Uterus (tissue), 4 donors: Measurements from ENCODE around the gene CDCA3. TPM values are rescaled to one million over a fixed set of nuclear protein-coding genes. Genes with fewer than 3 reads are reported as not detected.

Experiments
- DNase-seq, 2 donors: peaks; one replicate each; pipeline ENCODE4 v3.0.0-alpha.2; 2019 to 2020
- H3K27ac ChIP-seq, 2 donors: fragments of 200-600 bp; sonication (generic); 1 replicate in 1 of 2; 2 replicates in 1 of 2; pipeline ENCODE4 v1.5.1; 2016 to 2018
- H3K27me3 ChIP-seq, 2 donors: fragments of 200-600 bp; sonication (generic); one replicate each; pipeline ENCODE4 v1.5.1; 2018 to 2019; ENCODE audit warnings: control low read depth in 1 of 2
- H3K36me3 ChIP-seq, 2 donors: fragments of 200-600 bp; sonication (generic); one replicate each; pipeline ENCODE4 v1.5.1; 2019; ENCODE audit warnings: control low read depth in 1 of 2
- H3K4me1 ChIP-seq, 2 donors: fragments of 200-600 bp; sonication (generic); one replicate each; pipeline ENCODE4 v1.5.1; 2018 to 2019; ENCODE audit warnings: control low read depth in 1 of 2
- H3K4me3 ChIP-seq, 2 donors: fragments of 200-600 bp; sonication (generic); 1 replicate in 1 of 2; 2 replicates in 1 of 2; pipeline ENCODE4 v1.5.1; 2018 to 2019; ENCODE audit warnings: mild to moderate bottlenecking in 1 of 2
- H3K9me3 ChIP-seq, 2 donors: fragments of 200-600 bp; sonication (generic); one replicate each; pipeline ENCODE4 v1.5.1; 2019; ENCODE audit warnings: control low read depth in 1 of 2
- CTCF ChIP-seq, 4 experiments: fragments of 200-600 bp in 2 of 4; fragments of 450-650 bp in 2 of 4; sonication (generic) in 2 of 4; IDR thresholded peaks; one replicate each; pipeline ENCODE4 v1.5.1; 2016 to 2019; ENCODE audit warnings: antibody characterized with exemption in 4 of 4, mild to moderate bottlenecking in 2 of 4, moderate library complexity in 1 of 4
- POLR2A ChIP-seq, 2 donors: fragments of 450-650 bp; IDR thresholded peaks; one replicate each; pipeline ENCODE4 v1.6.1; 2016; ENCODE audit warnings: antibody characterized with exemption in 2 of 2, mild to moderate bottlenecking in 1 of 2, moderate library complexity in 1 of 2
- intact Hi-C: fragments of 100-400 bp; cut with DNase I; formaldehyde crosslinking; loops from one replicate; pipeline ENCODE4 v1.15.1; 2023; ENCODE audit warnings: low total_unique reads
- total RNA-seq, 4 donors: library from RNA; depleted of rRNA in 3 of 4; stranded (reverse); fragments of >200 nt in 3 of 4; gene quantifications; one replicate each; pipeline versions ENCODE4 v1.1.0 to v1.2.4, GENCODE V29; 2014 to 2023
- donor health status: DM: yes; HTN: yes; CAD: no.

The CDCA3 gene
- total RNA-seq, 4 donors from 2014 or later: 0.76 to 9.6 TPM; not detected in 2

- intact Hi-C loops: no loop called here
- no peak for DNase-seq
- H3K27me3 ChIP-seq: no peaks in the 10 kb centered on the region
- no peaks in the 10 kb centered on the region for H3K36me3 ChIP-seq
- H3K27ac ChIP-seq: no peak overlapping the region
- H3K9me3 ChIP-seq: no peaks in the 10 kb centered on the region
- peaks cover 5 to 6% of the 10 kb centered on the region in 2 donors for H3K4me1 ChIP-seq
- no peak overlapping the region for H3K4me3 ChIP-seq
- TF ChIP-seq CTCF (IDR thresholded peaks at IDR 0.05): no peak
- TF ChIP-seq POLR2A (IDR thresholded peaks at IDR 0.05): no peak
Observed at GRCh38 chr12:6830999-6831398, 20.1 kb downstream of the CDCA3 start.

- Histone ChIP-seq H3K4me3 (no peak overlapping the region), H3K9me3 (no peaks in the 10 kb centered on the region), H3K4me1 (peaks cover 5 to 6% of the 10 kb centered on the region in 2 donors), H3K36me3 (no peaks in the 10 kb centered on the region), H3K27ac (peak overlapping the region; percentile 90 to 97), H3K27me3 (no peaks in the 10 kb centered on the region)
- intact Hi-C loops: no loop called here
- TF ChIP-seq CTCF (IDR thresholded peaks at IDR 0.05) (no peak), POLR2A (IDR thresholded peaks at IDR 0.05) (no peak)
- DNase-seq: no peak
Observed at GRCh38 chr12:6830286-6830890, 20.7 kb downstream of the CDCA3 start.

- TF ChIP-seq POLR2A (IDR thresholded peaks at IDR 0.05): no peak
- peak in 1 of 4 experiments; percentile 15 for TF ChIP-seq CTCF (IDR thresholded peaks at IDR 0.05)
- Histone ChIP-seq H3K27ac (peak overlapping the region; percentile 90 to 97), H3K9me3 (no peaks in the 10 kb centered on the region), H3K4me1 (peaks cover 5 to 6% of the 10 kb centered on the region in 2 donors), H3K36me3 (no peaks in the 10 kb centered on the region), H3K27me3 (no peaks in the 10 kb centered on the region), H3K4me3 (peak overlapping the region; percentile 91 to 96)
- intact Hi-C loops: loop anchor here (10.0 kb wide), 1 partner anchor 75 kb away; the partner anchor contains the start of gene MLF2
- no peak for DNase-seq
Observed at GRCh38 chr12:6829536-6830220, 21.4 kb downstream of the CDCA3 start.

- Histone ChIP-seq H3K27me3 (no peaks in the 10 kb centered on the region), H3K9me3 (no peaks in the 10 kb centered on the region), H3K27ac (peak overlapping the region; percentile 90 to 97), H3K4me1 (peaks cover 5 to 6% of the 10 kb centered on the region in 2 donors), H3K36me3 (no peaks in the 10 kb centered on the region), H3K4me3 (peak overlapping the region; percentile 91 to 96)
- intact Hi-C loops: loop anchor here (10.0 kb wide), 1 partner anchor 74 kb away; the partner anchor contains the start of gene MLF2
- DNase-seq: peak; percentile 53 to 59
- TF ChIP-seq POLR2A (IDR thresholded peaks at IDR 0.05) (peak; percentile 13 to 43), CTCF (IDR thresholded peaks at IDR 0.05) (no peak)
Observed at GRCh38 chr12:6828781-6829535, 22.1 kb downstream of the CDCA3 start.
